DMS79 (cell line): ENCODE data around the gene UBE2D4.
"Not testable (repeated sequence)": the region's sequence is repeated elsewhere in the genome, so short reads cannot be mapped to it uniquely, and the experiment has no call there.

Source experiments
- DNase-seq: peaks from one replicate; lab custom pipeline; 2025; lab: John Stamatoyannopoulos, UW

The UBE2D4 gene

DNA sequence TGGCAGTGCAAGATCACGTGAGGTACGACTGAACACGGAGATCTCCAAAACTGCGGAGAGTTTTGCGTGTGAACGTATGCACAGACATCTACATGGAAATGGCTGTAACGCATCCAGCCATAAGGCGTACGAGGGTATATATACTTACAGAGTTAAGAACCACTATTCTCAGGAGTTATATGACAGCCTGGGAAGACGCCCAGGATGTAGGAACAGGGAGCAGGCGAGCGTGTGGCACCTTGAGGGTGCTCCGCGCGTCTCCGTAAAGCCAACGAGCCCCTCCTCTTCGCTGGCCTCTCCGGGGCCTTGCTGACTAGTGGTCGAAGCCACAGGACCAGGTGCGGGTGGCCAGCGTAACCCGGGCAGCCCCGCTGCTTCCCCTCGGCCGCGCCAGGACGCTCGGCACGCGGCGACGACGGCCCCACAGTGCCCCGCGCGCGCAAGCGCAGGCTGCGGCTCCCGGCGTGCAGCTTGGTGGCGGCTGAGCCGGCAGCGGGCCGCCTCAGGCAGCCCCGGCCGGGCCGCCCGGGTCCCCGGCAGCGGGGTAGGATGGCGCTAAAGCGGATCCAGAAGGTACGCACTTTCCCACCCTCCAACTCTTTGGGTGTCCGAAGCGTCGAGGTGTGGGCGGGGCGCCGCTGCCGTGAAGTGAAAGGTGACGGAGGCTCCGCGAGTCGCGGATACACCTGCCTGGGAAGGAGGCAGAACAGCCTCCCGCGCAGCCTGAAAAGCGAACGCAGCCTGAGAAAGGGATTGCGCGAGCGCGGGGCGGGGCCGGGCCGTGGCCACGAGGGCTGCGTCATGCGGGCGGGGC lies at the start of gene UBE2D4:
UBE2D4 (plus strand) TSS at position 453 of the 814 bp plus-strand sequence; CDS start at position 550, 97 bp downstream.
- peak; percentile 86 for DNase-seq

GRCh38 chr7:43876976-43877745 lies 49.1 kb upstream of the UBE2D4 start:
- no peak for DNase-seq

- DNase-seq, result no peak
Observed at GRCh38 chr7:43877968-43878864, 48.0 kb upstream of the UBE2D4 start.

DNA sequence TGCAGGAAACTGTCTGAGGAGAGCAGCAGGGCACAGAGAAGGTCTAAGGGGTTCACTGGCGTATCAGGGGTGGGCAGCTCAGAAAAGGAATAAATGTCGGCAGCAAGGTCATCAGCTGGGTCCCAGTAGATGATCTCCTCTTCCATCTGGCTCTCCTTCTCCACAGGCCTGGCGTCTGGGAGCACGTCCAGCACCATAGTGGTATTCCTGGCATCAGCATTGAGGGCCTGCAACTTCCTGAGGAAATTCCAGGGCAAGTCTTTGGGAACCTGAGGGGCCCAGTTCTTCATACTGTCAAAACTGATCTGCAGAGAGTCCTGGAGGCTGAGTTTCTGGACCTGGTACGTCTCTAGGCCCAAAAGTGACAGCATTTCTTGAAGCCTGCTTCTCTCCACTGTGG lies 47.4 kb upstream of the UBE2D4 start:
- no peak for DNase-seq

DNA sequence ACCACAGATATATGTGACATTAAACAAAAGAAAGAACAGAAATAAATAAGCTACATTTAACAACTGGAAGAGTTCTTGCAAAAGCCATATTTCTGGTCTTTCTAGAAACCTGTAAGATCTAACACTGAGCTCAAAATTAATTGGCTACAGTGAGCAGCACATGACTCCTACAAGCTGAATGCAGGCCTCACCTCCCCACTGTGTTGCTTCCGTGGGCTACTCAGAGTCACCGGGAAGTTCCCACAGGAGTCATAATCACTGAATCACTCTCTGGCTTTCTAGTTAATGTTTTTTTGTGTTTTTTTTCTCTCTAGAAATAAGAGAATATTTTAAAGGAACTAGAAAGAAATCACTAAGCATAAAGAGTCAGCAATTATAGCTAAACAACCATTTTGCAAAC lies 46.8 kb upstream of the UBE2D4 start:
- DNase-seq, result no peak

DNA sequence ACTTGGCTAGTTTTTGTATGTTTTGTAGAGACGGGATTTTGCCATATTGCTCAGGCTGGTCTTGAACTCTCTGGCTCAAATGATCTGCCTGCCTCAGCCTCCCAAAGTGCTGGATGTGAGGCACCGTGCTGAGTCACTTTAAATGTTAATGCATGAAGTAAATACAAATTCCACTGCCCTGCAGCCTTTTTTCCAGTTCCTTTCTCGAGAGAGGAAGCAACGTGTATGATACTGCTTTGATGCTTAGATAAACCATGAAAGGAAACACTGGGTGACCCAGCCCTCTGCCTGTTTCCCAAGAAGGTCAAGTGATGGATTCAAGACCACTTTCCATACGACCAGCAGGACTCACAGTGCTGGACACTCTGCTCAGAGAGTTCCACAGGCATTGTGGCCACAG lies 45.6 kb upstream of the UBE2D4 start:
- DNase-seq, result no peak

GRCh38 chr7:43884209-43884608 lies 42.0 kb upstream of the UBE2D4 start:
- no peak for DNase-seq

- no peak for DNase-seq
Observed at GRCh38 chr7:43884617-43885016, 41.6 kb upstream of the UBE2D4 start.

DNA sequence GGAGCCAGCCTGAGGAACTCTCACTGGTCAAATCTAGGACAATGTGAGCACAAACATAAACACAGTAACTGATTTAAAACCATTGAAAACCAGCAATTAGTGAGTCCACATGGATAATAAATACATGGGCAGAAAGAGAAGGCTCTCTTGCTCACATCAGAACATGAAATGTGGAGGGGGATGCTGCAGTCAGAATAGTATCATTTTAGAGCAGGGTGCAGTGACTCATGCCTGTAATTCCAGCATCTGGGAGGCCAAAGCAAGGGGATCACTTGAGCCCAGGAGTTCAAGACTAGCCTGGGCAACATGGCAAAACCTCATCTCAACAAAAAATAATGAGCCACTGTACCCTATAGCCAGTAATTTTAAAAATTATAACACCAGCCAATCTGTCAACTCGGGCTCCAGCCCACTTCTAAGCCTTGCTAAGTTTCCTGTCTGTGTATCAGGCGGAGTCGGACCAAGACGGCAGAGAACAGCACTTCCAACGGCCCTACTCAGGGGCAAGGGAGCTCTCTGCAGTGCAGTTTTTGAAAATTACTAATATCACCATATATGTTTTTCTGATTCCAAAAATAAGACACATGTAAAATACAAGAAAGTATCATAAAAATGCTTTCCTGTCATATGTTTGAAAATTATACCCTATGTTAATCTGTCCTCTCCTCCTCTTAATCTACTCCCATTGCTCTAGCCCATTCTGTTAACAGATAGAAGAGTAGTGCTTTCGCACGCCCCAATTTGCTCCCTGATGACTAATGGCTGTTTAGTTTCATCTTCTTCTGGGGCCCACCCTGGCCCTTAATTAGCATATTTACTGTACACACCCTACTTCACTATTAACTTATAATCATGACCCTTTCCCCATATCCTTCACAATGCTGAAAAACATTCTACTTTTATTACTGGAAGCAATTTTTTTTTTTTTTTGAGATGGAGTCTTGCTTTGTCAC lies 37.0 kb upstream of the UBE2D4 start:
- DNase-seq, result no peak

DNA sequence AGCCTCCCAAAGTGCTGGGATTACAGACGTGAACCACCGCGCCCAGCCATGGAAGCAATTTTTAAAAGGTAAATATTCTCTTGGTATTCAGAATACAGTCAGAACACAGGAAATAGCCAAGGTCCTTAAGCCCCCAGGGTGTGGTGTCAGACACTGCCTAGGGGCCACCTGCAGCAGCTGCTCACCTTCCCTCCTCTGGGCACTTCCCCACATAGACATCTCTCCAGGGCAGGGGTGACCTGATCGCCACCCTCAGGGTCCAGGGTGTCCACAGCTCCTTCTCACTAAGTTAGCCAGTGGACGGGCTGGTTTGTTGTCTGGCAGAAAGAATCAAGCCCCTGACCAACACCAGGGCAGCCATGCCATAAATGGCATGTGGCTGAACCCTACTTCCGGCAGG lies 35.8 kb upstream of the UBE2D4 start:
- DNase-seq, result no peak

- no peak for DNase-seq
Observed at GRCh38 chr7:43891069-43891955, 34.9 kb upstream of the UBE2D4 start.

DNA sequence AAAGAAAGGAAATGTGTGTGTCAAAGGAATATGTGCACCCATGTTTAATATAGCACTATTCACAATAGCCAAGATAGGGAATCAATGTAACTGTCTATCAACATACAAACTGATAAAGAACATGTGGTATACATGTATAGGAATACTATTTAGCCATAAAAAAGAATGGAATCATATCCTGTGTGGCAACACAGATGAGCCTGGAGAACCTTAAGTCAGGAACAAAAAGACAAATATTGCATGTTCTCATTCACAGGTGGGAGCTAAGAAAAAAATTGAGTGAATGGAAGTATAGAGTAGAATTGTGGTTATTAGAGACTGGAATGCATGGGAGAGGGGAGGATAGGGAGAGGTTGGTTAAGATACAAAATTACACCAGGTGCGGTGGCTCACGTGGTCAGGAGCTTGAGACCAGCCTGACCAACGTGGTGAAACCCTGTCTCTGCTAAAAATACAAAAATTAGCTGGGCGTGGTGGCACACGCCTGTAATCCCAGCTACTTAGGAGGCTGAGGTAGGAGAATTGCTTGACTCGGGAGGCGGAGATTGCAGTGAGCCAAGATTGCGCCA lies 30.3 kb upstream of the UBE2D4 start:
- DNase-seq, result no peak

DNA sequence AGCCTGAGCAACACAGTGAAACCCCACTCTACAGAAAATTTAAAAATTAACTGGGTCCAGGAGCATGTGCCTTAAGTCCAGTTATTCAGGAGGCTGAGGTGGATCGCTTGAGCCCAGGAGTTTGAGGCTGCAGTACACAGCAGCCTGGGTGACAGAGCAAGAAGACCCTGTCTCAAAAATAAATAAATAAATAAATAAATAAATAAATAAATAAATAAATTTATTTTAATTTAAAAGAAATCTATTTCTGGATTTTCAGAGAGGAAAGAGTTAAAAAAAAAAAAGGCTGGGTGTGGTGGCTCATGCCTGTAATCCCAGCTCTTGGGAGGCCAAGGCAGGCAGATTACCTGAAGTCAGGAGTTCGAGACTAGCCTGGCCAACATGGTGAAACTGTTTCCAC lies 27.7 kb upstream of the UBE2D4 start:
- not testable (repeated sequence) for DNase-seq

- DNase-seq, result no peak
Observed at GRCh38 chr7:43902542-43903054, 23.6 kb upstream of the UBE2D4 start.

GRCh38 chr7:43904533-43905208 lies 21.6 kb upstream of the UBE2D4 start:
- no peak for DNase-seq

DNA sequence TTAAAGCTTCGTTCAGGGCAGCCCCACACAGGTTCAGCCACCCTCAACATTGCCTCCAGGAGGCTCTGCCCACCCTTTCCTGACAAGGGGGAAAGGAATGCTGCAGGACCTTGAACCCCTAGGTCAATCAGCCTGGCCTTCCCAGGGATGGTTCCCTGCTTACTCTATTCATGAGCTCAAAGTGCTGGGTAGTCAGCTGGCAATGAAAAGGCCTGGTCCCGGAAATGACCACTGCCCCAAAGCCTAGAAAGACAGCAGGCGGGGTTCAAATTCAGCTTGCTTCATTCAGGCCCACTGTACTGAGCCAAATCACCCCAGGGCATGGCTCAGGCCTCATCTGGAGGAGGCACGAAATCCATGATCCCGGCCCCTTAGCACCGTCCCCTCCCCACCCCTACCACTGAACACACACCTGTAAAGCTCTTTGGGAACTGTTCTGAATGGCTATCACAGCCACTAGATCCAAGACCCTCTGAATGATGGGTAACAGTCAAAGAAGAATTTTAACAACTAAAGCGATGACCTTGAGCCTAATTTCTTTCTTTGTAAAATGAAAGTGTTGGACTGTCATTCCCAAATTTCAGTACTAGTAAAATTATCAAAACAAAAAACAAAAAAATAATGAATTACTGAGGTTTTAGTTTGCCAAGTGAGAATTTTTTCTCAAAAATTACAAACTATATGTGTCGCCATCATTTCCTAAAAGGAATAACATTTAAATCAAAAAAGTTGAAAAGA lies 20.9 kb upstream of the UBE2D4 start:
- no peak for DNase-seq

GRCh38 chr7:43905956-43906330 lies 20.3 kb upstream of the UBE2D4 start:
- DNase-seq, result peak; percentile 24

DNA sequence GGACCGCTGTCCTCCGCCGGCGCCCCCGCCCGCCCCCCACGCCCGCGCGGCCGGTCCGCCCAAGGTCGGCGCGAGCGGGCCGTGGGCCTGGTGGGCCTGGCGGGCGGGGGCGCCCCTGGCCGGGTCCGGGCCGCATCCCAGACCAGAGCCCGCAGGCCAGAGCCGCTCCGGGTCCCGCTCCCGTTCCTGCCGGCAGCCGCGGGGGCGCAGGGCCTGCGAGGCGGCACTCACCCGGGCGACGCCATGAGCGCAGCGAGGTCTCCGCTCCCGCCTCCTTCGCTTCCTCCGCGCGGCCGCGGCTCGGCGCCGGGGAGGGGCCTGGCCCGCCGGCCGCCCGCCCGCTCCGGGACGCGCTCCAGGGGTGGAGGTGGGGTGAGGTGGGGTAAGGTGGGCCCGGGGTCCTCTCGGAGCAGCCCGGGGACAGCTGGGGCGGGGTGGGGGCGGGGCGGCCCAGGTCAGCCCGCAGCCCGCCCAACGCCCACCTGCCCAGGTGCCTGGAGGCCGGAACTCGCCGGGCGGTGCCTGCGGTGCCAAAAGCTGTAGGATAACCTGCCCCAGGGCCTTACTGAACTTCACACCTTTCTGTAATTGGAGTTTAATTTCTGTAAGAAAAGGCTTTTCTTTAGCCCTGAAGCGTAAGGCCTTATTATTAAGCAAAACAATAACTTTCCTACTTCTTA lies 19.8 kb upstream of the UBE2D4 start, which contains the start of gene URGCP:
URGCP (minus strand) TSS at position 266 of the 680 bp plus-strand sequence; CDS start at position 245, 21 bp downstream.
- DNase-seq, result no peak
